Endothelial cell of umbilical vein (primary cell): ENCODE data around the gene MATN4.

ENCODE experiments used
- EZH2 ChIP-seq: IDR thresholded peaks from 2 replicates; pipeline ENCODE4 v1.6.1; 2012; ENCODE audit warnings: borderline replicate concordance, low read depth, mild to moderate bottlenecking, moderate library complexity, low read length, inconsistent platforms; ENCODE audit not compliant: severe bottlenecking
- FOS ChIP-seq: IDR thresholded peaks from 2 replicates; pipeline ENCODE4 v1.6.1; 2011; ENCODE audit warnings: mild to moderate bottlenecking, low read length, moderate library complexity, borderline replicate concordance; ENCODE audit not compliant: insufficient read depth
- JUN ChIP-seq: IDR thresholded peaks from 2 replicates; pipeline ENCODE4 v1.6.1; 2011; ENCODE audit warnings: borderline replicate concordance, low read depth; ENCODE audit not compliant: insufficient read length, insufficient read depth
- MYC ChIP-seq: IDR thresholded peaks from one replicate; pipeline ENCODE4 v1.6.1; 2011; ENCODE audit warnings: mild to moderate bottlenecking, low read depth, low read length
- POLR2A ChIP-seq: IDR thresholded peaks from 2 replicates; pipeline ENCODE4 v1.6.1; 2012; ENCODE audit warnings: low read depth, mild to moderate bottlenecking, control low read depth, low read length
- POLR2AphosphoS5 ChIP-seq: IDR thresholded peaks from 2 replicates; pipeline ENCODE4 v1.6.1; 2012; ENCODE audit warnings: low read depth, mild to moderate bottlenecking, control low read depth, low read length, moderate library complexity; ENCODE audit not compliant: insufficient read depth
- TF ChIP-seq, protein P1 (sequence below), 2 donors: IDR thresholded peaks; 1 replicate in 1 of 2; 2 replicates in 1 of 2; pipeline ENCODE4 v1.5.1; 2011; ENCODE audit warnings: low read length in 2 of 2, mild to moderate bottlenecking in 2 of 2, moderate library complexity in 2 of 2, control low read depth in 1 of 2, inconsistent platforms in 1 of 2, low read depth in 1 of 2; ENCODE audit not compliant: insufficient read depth in 1 of 2; ENCODE audit errors: extremely low read depth in 1 of 2
- TF ChIP-seq, protein P2 (sequence below): IDR thresholded peaks from 2 replicates; pipeline ENCODE4 v1.6.1; 2011; ENCODE audit not compliant: insufficient read depth, insufficient read length

DNA sequence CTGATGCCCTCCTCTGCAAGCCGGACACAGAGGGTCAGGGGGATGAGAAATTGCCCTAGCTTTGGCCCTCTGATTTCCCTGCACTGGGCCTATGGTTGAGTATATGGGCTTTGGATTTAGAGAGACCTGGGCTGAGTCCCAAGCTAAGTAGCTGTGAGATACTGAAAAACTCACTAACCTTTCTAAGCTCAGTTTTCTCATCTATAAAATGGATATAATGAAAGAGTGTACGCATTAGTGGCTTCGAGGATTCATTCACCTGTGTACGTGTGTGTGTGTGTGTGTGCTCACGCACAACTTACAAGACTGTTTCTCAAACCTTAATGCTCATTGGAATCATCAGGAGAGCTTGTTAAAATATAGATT is 14.1 kb downstream of the MATN4 start:
- TF ChIP-seq, protein P1, sequence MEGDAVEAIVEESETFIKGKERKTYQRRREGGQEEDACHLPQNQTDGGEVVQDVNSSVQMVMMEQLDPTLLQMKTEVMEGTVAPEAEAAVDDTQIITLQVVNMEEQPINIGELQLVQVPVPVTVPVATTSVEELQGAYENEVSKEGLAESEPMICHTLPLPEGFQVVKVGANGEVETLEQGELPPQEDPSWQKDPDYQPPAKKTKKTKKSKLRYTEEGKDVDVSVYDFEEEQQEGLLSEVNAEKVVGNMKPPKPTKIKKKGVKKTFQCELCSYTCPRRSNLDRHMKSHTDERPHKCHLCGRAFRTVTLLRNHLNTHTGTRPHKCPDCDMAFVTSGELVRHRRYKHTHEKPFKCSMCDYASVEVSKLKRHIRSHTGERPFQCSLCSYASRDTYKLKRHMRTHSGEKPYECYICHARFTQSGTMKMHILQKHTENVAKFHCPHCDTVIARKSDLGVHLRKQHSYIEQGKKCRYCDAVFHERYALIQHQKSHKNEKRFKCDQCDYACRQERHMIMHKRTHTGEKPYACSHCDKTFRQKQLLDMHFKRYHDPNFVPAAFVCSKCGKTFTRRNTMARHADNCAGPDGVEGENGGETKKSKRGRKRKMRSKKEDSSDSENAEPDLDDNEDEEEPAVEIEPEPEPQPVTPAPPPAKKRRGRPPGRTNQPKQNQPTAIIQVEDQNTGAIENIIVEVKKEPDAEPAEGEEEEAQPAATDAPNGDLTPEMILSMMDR (IDR thresholded peaks at IDR 0.05; ENCODE audit: extremely low read depth in 1 of 2, insufficient read depth in 1 of 2, low read depth in 1 of 2, low read length in 2 of 2), result no peak
- no peak for TF ChIP-seq POLR2AphosphoS5
- TF ChIP-seq EZH2, result peak; percentile 11
- no peak for TF ChIP-seq FOS
- TF ChIP-seq POLR2A, result no peak
- TF ChIP-seq MYC, result no peak
- TF ChIP-seq, protein P2, sequence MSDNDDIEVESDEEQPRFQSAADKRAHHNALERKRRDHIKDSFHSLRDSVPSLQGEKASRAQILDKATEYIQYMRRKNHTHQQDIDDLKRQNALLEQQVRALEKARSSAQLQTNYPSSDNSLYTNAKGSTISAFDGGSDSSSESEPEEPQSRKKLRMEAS, result no peak
- no peak for TF ChIP-seq JUN
